HT1080 (cell line): ENCODE results near the gene NUDT13. TPM values are rescaled to one million over a fixed set of nuclear protein-coding genes. Genes with fewer than 3 reads are reported as not detected.

Source experiments
- DNase-seq: peaks from one replicate; pipeline ENCODE4 v3.0.0-alpha.2; 2015; ENCODE audit warnings: low read depth
- small RNA-seq: library from RNA; depleted of rRNA; stranded (forward); fragments of <200 nt; gene quantifications from one replicate; pipeline ENCODE3, GENCODE V24; 2014
- total RNA-seq: library from RNA; depleted of rRNA; stranded (reverse); fragments of >200 nt; shearing (Covaris generic); gene quantifications from 2 replicates; pipeline ENCODE4 v1.2.3, GENCODE V29; 2014; rRNA removed

Gene NUDT13
- total RNA-seq, 1 experiment from 2014 or later, result 2.5 TPM

- DNase-seq, result no peak
Observed at GRCh38 chr10:73161079-73161478, 50.8 kb downstream of the NUDT13 start.

- DNase-seq, result no peak
Observed at GRCh38 chr10:73161662-73162061, 51.4 kb downstream of the NUDT13 start.

DNA sequence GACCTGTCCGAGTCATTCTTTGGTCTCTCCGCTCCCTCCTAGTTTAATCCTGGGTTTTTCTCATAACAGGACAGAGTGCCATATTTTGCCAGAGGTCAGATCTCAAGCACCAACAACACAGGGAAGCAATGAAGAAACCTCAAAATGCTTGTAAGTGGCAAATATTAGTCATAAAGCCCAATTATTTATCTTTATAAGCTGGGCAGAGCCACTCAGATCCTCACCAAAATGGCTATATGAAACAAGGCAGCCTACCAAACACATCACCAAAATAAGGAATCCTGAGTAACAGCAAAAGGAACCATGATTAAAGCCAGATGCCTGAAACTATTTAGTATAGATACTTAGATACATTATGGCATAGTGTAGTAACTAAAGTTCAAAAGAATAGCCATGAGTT is 52.8 kb downstream of the NUDT13 start:
- no peak for DNase-seq

DNA sequence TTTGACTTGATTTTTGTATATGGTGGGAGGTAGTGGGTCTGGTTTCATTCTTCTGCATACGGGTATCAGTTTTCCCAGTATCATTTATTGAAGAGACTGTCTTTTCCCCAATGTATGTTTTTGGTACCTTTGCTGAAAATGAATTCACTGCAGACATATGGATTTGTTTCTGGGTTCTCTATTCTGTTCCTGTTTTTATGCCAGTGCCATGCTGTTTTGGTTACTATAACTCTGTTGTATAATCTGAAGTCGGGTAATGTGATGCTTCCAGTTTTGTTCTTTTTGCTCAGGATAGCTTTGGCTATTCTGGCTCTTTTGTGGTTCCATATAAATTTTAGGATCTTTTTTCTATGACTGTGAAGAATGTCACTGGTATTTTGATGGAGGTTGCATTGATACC is 56.7 kb downstream of the NUDT13 start:
- no peak for DNase-seq

- no peak for DNase-seq
Observed at GRCh38 chr10:73167458-73167782, 57.2 kb downstream of the NUDT13 start.

DNA sequence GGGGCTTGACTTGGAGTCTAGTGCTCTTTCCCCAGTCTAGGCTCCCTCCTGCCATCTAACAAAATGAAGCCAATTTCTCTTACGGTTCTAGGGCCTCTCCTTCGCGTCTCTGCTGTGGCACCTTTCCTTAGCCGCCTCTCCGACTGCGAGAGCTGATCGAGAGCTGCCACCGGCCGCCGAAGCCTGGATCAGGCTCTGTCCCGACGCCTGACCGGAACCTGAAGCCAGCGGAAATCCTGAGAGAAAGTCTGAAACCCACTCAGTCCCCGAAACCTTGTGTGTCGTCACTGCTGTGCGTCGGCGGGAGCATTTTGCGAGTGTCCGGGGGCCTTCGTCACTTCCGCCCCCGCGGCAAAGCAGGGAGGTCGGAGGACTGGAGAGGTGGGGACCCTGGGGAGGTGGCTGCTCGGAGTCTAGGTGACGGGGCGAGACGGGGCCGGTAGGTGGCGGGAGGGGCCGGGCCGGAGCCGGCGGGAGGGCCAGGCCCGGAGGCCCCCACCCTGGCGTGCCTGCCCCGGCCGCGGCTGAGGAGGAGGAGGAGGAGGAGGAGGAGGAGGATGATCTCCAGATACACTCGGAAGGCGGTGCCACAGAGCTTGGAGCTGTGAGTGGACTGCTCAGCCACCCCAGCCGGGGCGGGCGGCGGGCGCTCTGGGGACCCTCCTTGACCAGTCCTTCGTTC is 57.7 kb downstream of the NUDT13 start, which contains the start of the genes ECD and FAM149B1:
Gene ECD (minus strand): TSS at position 226 of the 682 bp plus-strand sequence. CDS start 4,071 bp downstream, outside the sequence.
Gene FAM149B1 (plus strand): TSS at position 337 of the 682 bp plus-strand sequence. CDS start 221 bp downstream, at position 558.
- DNase-seq, result peak; percentile 93

DNA sequence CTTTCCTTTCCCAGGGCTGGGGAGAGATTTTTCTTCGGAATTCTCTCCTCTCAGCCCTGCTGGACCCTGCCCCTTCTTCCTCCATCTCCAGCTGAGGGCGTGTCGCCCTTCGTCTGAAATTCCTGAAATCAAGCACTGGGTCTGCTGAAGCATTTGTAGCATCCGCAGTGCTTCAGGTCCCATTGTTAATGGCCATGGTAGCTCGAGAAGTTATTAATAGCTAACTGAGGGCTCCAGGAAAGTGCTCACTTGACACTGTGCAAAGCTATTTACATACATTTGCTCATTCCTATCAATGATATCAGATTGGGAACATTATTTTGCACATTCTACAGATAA is 58.2 kb downstream of the NUDT13 start:
- DNase-seq, result no peak

GRCh38 chr10:73169320-73169719 is 59.1 kb downstream of the NUDT13 start:
- DNase-seq, result no peak

GRCh38 chr10:73172867-73173266 is 62.6 kb downstream of the NUDT13 start:
- no peak for DNase-seq

DNA sequence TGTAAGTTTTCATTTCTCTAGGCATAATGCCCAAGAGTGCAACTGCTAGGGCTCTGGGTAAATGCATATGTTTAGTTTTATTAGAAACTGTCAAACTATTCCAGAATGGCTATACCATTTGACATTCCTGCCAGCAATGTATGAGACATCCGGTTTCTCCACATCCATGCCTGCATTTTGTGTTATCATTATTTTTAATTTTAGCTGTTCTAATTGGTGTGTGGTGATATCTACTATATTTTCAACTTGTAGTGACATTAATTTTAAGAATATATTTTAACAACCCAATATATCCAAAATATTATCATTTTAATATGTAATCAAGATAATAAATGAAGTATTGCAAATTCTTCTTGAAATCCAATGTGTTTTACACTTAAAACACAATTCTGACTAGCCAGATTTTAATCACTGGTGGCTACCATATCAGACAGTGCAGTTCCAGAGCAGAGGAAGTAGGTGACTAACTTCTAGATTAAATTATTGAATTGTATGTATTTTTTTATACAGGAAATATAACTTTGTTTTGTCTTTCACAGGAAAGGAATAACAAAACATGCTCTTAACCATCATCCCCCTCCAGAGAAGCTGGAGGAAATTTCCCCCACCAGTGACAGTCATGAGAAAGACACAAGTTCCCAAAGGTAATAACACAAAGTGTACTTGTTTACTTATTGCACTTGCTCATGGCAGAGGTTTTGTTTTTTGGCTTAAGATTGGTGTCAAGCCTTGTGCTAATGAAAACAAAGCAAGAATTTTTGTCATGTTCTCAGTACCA is 64.1 kb downstream of the NUDT13 start:
- DNase-seq, result no peak

Small RNA genes lying within 50 kb of the gene (small RNA-seq; reads per million reads assigned to genes)
- not detected for gene RF00019
- gene SNORA11F, result 0.73 reads per million, percentile 66 among the genes with 10 or more reads in this experiment

Other genes starting within 250 kb of the NUDT13 start
- not detected in 2 replicates for gene OIT3, start 216.7 kb upstream of the NUDT13 start, total RNA-seq
- gene PLA2G12B, start 155.6 kb upstream of the NUDT13 start, total RNA-seq, result not detected in 2 replicates
- 22.7 and 25.2 TPM in 2 replicates for gene P4HA1, start 13.6 kb upstream of the NUDT13 start, total RNA-seq
- 50.9 and 62.1 TPM in 2 replicates for gene ECD, start 57.6 kb downstream of the NUDT13 start, total RNA-seq
- gene FAM149B1, start 57.7 kb downstream of the NUDT13 start, total RNA-seq, result 13.1 and 14.2 TPM in 2 replicates
- 72.5 and 75.2 TPM in 2 replicates for gene DNAJC9, start 136.8 kb downstream of the NUDT13 start, total RNA-seq
- 158 and 166 TPM in 2 replicates for gene MRPS16, start 142.2 kb downstream of the NUDT13 start, total RNA-seq
- gene CFAP70, start 248.4 kb downstream of the NUDT13 start, total RNA-seq, result 0.03 and 0.43 TPM in 2 replicates